22Rv1 (cell line): ENCODE results near the gene MEF2C.
A peak's percentile ranks its signal among the peaks of the same experiment; 100 is the strongest.

Source experiments
- H3K27ac ChIP-seq: fragments of 450-650 bp; 2 replicates; pipeline ENCODE4 v1.5.1; 2017
- CTCF ChIP-seq: fragments of 450-650 bp; IDR thresholded peaks from 2 replicates; pipeline ENCODE4 v1.5.1; 2017; ENCODE audit warnings: mild to moderate bottlenecking
- ZFX ChIP-seq: fragments of 450-650 bp; IDR thresholded peaks from 2 replicates; pipeline ENCODE4 v1.6.1; 2017; ENCODE audit warnings: antibody characterized with exemption, borderline replicate concordance

MEF2C gene

DNA sequence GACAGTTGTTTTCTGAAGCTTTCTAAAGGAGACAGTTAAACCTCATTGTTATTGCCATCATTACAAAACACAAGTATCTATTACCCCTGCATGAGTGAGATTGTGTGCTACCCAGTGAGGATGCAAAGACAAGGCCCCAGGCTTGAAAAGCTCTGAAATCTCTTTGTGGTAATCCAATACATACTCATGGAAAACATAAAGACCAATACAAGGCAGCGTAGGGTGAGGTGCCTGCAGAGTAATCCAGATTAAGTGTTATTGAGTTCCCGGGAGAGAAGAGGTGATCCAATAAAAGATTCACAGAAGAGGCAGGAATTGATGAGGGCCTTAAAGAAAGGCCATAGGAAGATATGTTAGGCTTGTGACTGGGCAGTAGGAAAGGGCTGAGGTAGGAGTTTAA, 150.1 kb downstream of the MEF2C start:
- H3K27ac ChIP-seq, result no peak overlapping the region
- TF ChIP-seq CTCF (no peak), ZFX (no peak)

DNA sequence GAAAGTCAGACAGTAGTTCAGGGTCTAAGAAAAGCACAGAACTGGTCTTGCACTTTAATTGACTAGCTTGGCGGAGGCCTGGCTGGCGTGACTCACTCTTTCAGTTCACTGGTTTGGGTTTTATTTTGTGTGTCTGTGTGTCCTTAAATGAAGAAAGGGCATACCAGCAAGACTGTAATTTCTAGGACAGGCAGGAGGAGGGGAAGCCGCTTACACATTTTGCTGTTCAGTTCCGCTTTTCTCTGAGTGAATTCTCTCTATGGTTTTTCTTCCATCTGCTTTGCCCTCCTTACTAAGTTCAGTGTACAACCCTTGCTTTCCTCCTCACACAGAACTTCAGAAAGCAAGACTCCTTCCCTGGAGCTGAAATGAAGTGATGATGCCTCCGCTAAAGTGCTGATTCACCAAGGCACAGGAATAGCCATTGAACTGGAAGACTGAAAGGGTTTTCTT, 150.8 kb downstream of the MEF2C start:
- TF ChIP-seq CTCF (no peak), ZFX (no peak)
- no peak overlapping the region for H3K27ac ChIP-seq

GRCh38 chr5:88729829-88730182, 153.2 kb downstream of the MEF2C start:
- H3K27ac ChIP-seq, result no peak overlapping the region
- TF ChIP-seq ZFX (no peak), CTCF (peak; percentile 18)

- TF ChIP-seq CTCF (peak; percentile 80), ZFX (no peak)
- no peak overlapping the region for H3K27ac ChIP-seq
Observed at GRCh38 chr5:88729084-88729828, 153.7 kb downstream of the MEF2C start.

DNA sequence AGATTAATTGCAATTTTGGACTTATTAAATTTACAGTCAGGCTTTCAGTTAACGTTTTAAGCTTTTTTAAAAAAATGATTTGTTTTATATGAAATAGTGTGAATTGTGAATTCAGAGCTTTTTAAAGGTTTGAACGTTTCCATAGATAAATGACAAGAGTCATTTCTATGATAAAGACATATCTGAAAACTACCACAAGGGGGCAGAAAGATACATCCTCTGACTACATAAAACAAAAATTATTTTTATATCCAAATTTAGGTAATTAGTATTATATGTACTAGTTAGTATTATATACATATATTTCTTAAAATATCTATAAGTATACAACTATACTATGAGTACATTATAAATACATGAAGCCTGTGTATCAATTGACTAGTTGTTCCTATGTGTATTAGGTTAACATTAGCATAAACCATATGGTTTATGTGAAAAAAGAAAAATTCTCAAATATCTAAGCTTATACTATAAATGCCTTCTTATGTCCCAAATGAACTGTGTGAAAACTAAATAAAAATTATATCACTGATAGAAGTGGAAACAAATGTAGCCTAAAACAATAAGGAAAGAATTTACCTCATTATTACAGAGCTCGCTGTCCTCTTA, 155.2 kb downstream of the MEF2C start:
- no peak for TF ChIP-seq ZFX
- peak; percentile 77 for TF ChIP-seq CTCF
- H3K27ac ChIP-seq, result no peak overlapping the region

DNA sequence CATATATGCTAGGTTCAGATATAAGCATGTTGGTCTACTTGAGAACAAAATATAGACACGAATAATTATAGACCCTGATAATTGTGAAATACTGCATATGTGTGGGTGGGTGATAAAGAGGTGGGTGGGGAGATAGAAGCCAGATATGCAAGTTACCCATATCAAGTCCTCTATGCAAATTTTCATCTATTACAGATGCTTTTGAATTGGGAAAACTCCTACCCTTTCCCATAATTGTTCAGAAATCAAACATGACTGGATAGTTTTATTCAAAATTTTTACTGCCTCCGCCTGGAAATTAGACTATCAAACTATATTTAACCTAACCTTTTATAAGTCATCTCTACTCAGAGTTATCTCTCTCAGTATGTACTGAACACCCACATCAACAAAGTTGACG, 157.5 kb downstream of the MEF2C start:
- no peak overlapping the region for H3K27ac ChIP-seq
- no peak for TF ChIP-seq CTCF
- TF ChIP-seq ZFX, result no peak

DNA sequence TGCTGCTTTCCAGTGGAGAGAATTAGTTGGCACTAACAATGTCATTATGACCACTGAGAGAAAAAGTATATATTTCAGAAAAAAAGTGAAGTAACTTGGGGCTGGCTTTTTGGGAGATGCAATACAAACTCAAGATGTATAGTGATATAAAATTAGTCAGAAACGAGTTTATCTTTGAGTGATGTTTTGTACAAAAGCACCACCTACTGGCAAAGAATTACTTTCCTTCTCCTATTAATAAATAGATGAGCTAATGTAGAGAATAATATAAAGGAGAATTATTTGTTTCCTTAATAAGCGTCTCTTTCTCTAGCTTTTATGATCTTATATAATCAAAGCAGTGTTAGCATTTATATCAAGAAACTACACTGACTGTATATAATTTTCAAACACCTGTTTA, 158.8 kb downstream of the MEF2C start:
- no peak overlapping the region for H3K27ac ChIP-seq
- TF ChIP-seq CTCF (peak; percentile 72), ZFX (no peak)
